NCI-H345 (cell line): ENCODE data around the gene TEX22.
A peak's percentile ranks its signal among the peaks of the same experiment; 100 is the strongest.
"Not testable (repeated sequence)": the region's sequence is repeated elsewhere in the genome, so short reads cannot be mapped to it uniquely, and the experiment has no call there.

Source experiments
- DNase-seq: peaks from one replicate; lab custom pipeline; 2025; lab: John Stamatoyannopoulos, UW

TEX22 gene

GRCh38 chr14:105398044-105398725, at the start of gene TEX22:
Gene TEX22 (plus strand): TSS chr14:105398538. CDS start chr14:105399341, 803 bp downstream.
- DNase-seq = peak; percentile 87

GRCh38 chr14:105348945-105349699, 49.2 kb upstream of the TEX22 start:
- DNase-seq = no peak

GRCh38 chr14:105349992-105350391, 48.3 kb upstream of the TEX22 start:
- DNase-seq = no peak

- DNase-seq = no peak
Observed at GRCh38 chr14:105350450-105351244, 47.7 kb upstream of the TEX22 start.

DNA sequence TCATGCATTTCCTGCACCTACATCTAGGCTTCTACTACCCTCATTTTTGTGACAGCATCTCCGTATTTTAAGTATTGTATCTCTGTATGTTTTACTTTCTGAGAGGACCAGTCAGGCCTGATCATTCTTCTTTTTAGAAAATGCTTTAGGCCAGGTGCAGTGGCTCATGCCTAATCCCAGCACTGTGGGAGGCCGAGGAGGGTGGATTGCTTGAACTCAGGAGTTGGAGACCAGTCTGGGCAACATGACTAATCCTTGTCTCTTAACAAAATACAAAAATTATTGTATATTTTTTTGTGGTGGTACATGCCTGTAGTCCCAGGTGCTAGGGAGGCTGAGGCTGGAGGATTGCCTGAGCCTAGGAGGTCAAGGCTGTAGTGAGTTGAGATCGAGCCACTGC, 46.9 kb upstream of the TEX22 start:
- no peak for DNase-seq

DNA sequence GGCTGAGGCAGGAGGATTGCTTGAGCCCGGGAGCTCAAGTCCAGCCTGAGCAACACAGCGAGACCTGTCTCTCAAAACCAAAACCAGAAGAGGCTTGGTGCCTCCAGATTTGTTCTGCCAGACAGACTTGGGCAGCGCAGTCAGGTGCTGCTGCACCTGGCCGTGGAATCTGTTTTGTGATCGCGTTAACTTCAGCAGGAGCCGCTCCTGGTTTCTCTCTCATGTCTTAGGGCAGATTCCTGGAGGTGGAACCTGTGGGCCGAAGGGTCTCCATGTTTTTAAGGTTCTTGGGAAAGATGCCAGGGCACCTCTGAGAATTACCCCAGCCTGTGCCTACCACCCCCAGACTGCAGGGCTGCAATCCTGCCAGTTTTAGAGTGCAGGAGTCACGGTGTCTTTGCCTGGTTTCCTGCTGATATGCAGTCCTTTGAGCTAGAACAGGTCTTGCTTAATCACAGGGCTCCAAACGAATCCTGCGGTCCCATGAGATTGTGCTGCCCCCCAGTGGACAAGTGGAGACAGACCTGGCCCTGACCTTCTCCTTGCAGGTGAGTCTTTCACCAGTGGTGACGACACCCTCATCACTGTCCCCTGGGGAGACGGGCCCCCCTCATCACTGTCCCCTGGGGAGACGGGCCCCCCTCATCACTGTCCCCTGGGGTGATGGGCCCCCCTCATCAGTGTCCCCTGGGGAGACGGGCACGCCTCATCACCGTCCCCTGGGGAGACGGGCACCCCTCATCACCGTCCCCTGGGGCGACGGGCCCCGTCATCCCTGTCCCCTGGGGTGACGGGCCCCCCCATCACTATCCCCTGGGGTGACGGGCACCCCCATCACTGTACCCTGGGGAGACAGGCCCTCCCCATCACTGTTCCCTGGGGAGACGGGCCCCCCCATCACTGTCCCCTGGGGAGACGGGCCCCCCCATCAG, 46.2 kb upstream of the TEX22 start:
- peak; percentile 91 for DNase-seq

GRCh38 chr14:105353136-105353535, 45.2 kb upstream of the TEX22 start:
- no peak for DNase-seq

DNA sequence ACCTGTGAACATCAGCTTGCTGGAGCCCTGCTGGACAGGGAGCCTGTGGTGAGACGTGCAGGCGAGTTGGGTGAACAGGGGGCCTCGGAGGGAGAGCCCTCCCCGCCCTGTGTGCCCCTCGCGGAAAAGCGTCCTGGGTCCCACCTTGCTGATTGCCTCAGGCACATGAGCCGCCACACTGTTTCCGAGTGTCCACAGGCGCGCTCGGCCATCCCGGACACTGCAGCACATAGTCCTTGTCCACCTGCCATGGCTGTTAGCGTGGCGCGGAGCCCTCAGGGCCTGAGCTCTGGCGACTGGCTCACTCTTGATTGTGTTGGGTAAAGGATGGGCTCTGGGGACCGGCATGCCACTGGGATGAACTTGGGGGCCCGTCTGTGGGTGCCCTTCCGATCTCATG, 43.8 kb upstream of the TEX22 start:
- no peak for DNase-seq

DNA sequence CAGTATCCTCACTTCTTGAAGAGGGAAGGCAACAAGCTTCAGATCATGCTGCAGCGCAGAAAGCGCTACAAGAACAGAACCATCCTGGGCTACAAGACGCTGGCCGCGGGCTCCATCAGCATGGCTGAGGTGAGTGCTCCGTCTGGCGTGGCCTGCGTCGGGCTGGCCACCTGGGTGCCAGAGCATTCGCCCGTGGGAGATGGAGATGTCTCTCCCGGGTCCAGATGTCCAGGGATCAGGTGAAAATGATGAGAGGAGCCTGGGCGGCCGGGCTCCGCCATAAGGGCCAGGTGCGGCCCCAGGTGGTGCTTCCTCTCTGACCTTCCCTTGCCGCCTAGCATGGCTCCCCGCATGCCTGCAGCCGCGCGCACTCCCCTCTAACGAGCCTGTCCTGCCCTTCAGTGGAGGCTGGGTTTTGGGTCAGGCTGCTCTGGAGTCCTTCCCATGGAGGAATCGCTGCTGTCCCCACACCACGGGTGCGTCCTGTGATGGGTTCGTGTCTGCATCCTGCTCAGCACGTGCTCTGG, 43.2 kb upstream of the TEX22 start:
- no peak for DNase-seq

DNA sequence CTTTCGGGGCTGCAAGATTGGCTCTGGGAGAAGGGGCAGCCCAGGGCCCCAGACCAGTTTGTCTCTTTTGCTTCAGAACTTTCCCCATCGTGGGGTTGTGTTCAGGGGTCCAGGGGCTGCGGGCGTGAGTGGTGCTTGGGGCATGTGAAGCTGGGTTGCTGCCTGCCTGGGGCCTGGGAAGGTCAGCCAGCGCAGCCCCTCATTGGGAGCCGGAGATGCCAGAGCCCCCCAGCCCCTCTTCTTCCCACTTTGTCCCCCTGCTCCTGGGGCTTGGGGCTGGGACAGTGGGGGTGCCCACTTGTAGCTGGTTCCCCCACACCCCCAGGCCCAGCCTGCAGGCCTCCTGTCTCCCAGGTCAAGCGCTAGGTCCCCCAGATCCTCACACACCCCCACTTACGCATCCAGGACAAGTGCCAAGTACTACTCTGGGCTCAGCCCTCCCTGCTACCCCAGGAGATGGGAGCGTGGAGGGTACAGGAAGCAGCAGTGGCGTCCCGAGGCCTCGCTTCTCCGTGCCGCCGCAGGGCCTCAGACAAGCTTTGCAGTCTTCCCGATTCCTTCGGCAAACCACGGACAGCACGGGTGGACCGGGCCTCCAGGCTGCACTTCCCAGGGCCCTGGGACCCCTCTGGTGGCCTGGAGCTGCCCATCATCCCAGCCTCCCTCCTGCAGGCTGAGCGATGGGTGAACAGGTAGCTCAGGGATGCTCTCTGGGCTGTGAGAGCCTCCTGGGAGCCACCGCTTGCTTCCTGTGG, 42.3 kb upstream of the TEX22 start:
- no peak for DNase-seq

DNA sequence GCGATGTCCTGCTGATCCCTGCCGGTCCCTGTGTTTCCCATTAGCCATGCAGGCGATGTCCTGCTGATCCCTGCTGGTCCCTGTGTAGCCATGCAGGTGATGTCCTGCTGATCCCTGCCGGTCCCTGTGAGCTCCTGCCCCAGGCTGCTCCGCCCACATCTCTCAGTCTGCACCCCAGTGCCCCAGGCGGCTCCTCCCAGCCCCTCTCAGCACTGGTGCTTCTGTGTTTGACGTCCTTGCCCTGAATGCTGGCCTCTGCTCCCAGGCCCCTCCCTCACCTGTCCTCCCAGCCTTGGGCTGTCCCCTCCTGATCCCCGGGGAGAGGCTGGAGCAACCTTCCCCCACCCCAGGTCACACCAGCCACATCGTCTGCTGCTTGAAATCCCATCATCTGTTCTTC, 41.4 kb upstream of the TEX22 start:
- DNase-seq = no peak

- DNase-seq = no peak
Observed at GRCh38 chr14:105357626-105358025, 40.7 kb upstream of the TEX22 start.

- DNase-seq = no peak
Observed at GRCh38 chr14:105358140-105358846, 40.0 kb upstream of the TEX22 start.

DNA sequence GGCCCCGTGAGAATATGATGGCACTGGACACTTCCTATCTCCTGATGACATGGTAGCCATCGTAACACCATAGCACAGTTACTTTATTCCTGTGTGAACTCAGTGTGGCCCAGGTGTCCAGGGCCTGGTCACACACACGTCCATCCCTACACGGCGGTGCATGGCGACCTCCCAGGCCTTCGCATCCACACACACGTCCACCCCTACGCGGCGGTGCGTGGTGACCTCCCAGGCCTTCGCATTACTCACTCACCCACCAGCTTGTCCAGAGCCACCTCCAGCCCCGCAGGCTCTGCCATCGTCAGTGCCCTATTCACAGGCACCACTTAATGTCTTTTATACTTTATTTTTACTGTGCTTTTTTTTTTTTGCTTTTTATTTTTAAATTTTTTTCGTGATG, 39.4 kb upstream of the TEX22 start:
- no peak for DNase-seq

GRCh38 chr14:105361412-105361811, 36.9 kb upstream of the TEX22 start:
- not testable (repeated sequence) for DNase-seq

DNA sequence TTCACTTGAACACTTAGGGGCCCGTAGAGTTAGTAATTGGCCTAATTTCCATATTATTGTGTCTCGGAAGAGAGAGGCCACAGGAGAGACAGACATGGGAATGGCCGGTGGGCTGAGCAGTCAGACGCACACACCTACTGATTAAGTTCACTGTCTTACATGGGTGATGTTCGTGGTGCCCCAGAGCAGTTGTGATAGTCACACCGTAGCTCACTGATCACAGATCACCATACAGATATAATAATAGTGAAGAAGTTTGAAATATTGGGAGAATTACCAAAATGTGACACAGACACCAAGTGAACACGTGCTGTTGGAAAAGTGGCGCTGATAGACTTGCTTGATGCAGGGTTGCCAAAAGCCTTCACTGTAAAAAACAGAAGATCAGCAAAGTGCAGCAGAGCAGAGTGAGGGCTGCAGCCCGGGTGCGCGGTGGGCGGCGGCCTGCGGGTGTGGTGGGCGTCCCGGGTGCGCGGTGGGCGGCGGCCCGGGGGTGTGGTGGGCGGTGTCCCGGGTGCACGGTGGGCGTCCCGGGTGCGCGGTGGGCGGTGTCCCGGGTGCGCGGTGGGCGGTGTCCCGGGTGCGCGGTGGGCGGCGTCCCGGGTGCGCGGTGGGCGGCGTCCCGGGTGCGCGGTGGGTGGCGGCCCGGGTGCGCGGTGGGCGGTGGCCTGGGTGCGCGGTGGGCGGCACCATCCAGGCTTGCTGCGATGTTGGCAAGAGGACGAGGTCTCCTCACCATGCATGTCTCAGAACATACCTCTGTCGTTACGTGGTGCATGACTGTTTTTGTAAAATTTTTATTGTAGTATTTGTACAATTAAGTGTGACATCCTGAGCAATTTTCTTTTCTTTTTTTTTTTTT, 34.3 kb upstream of the TEX22 start:
- no peak for DNase-seq

GRCh38 chr14:105365101-105365500, 33.2 kb upstream of the TEX22 start:
- DNase-seq = no peak

GRCh38 chr14:105365681-105366080, 32.7 kb upstream of the TEX22 start:
- DNase-seq = no peak
